ENCODE data around the gene RANGAP1.

RANGAP1 gene

DNA sequence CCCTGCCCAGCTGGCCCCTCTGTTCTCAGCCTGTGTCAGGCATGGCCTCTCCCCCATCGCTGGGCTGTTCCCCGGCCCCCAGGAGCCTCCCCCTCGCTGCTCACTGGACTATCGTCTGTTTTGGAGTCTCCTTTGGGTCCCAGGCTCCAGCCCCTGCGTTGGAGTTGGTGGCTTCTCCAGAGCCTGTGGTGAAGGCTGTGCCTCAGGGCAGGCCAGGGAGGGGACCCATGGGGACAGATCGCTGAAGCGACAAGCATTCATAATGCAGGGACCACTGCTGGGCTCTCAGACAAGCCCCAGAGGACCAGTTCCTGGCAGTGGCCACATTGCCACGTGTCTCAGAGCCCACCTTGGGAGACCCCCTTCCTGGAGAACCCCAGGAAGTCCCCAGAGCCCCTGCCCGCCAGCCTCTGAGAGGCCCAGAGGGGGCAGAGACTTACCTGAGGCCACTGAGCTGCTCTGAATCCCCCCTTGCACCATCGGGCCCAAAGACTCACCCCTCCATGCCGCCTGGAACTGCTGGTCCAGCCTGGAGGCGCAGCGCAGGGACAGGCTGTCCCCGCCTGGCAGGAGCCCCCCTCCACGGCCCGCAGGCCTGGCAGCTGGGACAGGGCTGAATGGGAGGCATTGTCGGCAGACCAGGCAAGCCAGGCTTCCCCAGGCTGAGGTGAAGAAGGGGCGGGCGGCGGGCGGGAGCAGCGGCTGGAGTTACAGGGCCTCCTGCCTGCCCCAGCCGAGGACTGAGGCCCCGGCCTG, 45.4 kb downstream of the RANGAP1 start, which contains the start of gene CHADL:
Gene CHADL, minus strand, starts transcription at position 555 of the 756 bp plus-strand sequence. Its CDS starts 50 bp downstream, at position 505.
- FAIRE-seq (no peak), DNase-seq (ENCODE audit: insufficient read length) (no peak)
- TF ChIP-seq TAF1 (IDR thresholded peaks at IDR 0.05; ENCODE audit: borderline replicate concordance, low read depth, low read length) (no peak), POLR2AphosphoS5 (IDR thresholded peaks at IDR 0.05; ENCODE audit: low read depth, low read length) (no peak), POLR2A (IDR thresholded peaks at IDR 0.05; ENCODE audit: low read depth, low read length) (no peak)

DNA sequence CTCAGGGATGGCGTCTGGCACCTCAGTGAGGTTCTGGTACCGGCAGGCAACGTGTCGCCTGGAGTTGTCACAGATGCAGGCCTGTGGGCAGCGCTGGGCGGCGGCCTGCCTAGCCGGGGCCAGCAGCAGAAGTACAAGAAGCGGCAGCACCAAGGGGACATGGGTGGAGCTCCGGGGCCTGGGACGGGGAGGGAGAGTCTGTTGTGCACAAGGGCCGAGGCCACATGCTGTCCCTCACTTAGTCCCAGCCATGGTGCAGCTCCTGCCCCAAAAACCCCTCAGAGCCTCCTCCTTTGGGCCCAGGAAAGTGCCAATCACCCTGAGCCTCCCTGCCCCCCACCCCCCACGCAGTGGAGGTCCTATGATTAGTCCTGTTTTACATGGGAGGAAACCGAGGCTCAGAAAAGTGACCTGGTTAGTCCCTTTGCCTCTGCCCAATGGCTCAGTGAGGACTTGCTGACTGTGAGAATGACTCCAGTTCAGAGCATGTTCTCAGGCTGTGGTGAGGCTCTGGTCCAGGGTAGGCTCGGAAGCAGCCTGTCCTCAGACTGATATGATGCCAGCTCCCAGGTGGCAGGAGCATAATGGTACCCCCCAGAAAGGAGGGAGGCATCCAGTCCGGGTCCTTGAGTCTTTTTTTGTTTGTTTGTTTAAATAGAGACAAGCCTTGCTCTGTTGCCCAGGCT, 46.4 kb downstream of the RANGAP1 start:
- FAIRE-seq (no peak), DNase-seq (ENCODE audit: insufficient read length) (no peak)
- no peak for TF ChIP-seq TAF1 (IDR thresholded peaks at IDR 0.05; ENCODE audit: borderline replicate concordance, low read depth, low read length)
- no peak for TF ChIP-seq POLR2A (IDR thresholded peaks at IDR 0.05; ENCODE audit: low read depth, low read length)
- TF ChIP-seq POLR2AphosphoS5 (IDR thresholded peaks at IDR 0.05; ENCODE audit: low read depth, low read length) = no peak

DNA sequence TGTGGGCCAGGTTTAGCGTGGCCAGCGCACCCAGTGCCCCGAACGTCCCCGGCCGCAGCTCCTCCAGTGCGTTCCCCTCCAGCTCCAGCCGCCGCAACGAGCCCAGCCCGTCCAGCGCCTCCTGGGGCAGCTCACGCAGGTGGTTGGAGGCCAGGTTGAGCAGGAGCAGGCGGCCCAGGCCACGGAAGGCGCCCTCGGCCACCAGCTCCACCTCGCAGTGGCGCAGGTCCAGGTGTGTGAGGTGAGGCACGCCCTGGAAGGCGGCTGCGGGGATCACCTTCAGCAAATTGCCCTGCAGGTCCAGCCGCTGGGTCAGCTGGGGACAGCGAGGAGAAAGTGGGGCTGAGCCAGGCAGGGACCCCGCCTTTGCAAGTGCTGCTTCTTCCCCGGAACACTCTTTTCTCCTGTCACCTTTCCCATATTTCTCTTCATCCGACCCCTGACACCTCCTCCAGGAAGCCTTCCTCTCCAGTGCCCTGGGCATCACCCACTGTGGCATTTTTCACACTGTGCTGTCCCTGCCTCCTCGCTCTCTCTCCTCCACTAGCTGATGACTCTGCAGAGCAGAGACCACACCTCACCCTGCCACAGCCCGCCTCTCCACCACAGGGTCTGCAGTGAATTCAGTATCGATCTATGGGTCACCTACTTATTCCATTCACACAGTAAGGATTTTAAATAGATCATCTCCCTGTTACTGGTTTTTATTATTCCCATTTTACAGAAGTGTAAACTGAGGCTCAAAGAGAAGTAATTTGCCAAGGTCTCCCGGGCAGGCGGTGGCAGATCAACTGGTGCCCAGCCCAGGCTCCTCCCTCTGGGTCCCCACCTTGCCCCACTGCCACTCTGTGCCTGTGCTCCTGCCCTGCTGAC, 47.2 kb downstream of the RANGAP1 start:
- no peak for DNase-seq (ENCODE audit: insufficient read length)
- FAIRE-seq = peak; percentile 9
- TF ChIP-seq POLR2A (IDR thresholded peaks at IDR 0.05; ENCODE audit: low read depth, low read length) = no peak
- TF ChIP-seq TAF1 (IDR thresholded peaks at IDR 0.05; ENCODE audit: borderline replicate concordance, low read depth, low read length) = no peak
- no peak for TF ChIP-seq POLR2AphosphoS5 (IDR thresholded peaks at IDR 0.05; ENCODE audit: low read depth, low read length)

DNA sequence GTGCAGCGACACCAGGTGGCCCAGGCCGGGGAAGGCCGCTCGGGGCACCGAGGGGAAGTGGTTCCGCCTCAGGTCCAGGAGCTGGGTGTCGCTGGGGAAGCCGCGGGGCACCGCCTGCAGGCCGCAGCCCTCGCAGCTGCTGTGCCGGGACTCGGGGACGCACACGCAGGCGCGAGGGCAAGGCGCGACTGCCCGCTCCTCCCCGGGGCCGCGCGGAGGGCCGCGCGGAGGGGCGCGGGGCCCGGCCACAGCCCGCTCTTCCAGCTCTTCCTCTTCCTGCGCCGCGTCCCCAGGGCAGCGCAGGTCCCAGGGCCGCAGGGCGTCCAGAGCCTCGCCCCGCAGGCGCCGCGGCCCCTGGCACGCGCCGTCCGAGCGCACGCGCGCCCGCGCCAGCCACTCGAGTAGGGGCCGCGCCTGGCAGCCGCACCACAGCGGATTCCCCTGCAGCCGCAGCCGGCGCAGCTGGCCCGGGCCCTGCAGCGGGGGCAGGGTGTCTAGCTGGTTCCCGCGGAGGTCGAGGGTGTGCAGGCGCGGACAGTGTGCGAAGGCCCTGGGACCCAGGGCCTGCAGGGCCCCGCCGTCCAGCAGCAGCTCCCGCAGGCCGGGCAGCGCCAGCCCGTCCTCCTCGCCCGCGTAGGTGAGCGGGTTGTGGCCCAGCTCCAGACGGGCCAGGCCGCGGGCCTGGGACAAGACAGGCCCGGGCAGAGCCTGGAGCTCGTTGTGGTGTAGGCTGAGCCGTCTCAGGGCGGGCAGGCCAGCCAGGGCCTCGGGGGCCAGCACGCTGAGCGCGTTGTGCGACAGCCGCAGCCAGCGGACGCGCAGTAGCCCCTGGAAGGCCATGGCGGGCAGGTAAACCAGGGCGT, 48.0 kb downstream of the RANGAP1 start:
- peak; percentile 83 for FAIRE-seq
- TF ChIP-seq TAF1 (IDR thresholded peaks at IDR 0.05; ENCODE audit: borderline replicate concordance, low read depth, low read length) = no peak; the same call in 1 of the 2 replicates
- TF ChIP-seq POLR2AphosphoS5 (IDR thresholded peaks at IDR 0.05; ENCODE audit: low read depth, low read length) = no peak
- no peak; the same call in 1 of the 2 replicates for TF ChIP-seq POLR2A (IDR thresholded peaks at IDR 0.05; ENCODE audit: low read depth, low read length)
- peak; percentile 94 for DNase-seq (ENCODE audit: insufficient read length)

DNA sequence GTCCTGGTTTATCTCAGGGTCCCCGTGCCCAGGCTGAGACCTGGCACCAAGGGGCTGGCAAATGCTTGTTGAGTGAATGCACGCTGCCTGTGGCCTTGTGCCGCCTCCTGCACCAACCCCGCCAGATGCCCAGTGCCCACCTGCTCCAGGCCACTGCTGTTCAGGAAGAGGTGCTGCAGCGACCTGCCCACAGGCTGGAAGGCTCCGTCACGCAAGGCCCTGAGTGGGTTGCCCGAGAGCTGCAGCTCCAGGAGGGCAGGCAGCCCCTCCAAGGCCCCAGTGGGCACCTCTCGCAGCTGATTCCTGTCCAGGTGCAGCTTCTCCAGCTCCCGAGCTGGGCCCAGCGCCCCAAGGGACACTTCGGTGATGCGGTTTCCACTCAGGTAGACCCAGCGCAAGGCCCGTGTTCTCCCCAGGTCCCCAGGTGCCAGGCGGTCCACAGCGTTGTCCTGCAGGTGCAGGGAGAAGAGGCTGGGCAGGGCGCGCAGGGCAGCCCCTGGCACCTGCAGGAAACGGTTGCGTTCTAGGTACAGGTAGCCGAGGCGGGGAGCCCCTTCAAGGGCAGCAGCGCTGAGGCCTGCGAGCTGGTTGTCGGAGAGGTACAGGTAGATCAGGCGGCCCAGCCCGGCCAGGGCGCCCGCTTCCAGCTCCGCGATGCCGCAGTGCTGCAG, 48.8 kb downstream of the RANGAP1 start:
- TF ChIP-seq POLR2A (IDR thresholded peaks at IDR 0.05; ENCODE audit: low read depth, low read length) = no peak
- TF ChIP-seq TAF1 (IDR thresholded peaks at IDR 0.05; ENCODE audit: borderline replicate concordance, low read depth, low read length) = no peak
- TF ChIP-seq POLR2AphosphoS5 (IDR thresholded peaks at IDR 0.05; ENCODE audit: low read depth, low read length) = no peak
- no peak for FAIRE-seq
- DNase-seq (ENCODE audit: insufficient read length) = no peak

DNA sequence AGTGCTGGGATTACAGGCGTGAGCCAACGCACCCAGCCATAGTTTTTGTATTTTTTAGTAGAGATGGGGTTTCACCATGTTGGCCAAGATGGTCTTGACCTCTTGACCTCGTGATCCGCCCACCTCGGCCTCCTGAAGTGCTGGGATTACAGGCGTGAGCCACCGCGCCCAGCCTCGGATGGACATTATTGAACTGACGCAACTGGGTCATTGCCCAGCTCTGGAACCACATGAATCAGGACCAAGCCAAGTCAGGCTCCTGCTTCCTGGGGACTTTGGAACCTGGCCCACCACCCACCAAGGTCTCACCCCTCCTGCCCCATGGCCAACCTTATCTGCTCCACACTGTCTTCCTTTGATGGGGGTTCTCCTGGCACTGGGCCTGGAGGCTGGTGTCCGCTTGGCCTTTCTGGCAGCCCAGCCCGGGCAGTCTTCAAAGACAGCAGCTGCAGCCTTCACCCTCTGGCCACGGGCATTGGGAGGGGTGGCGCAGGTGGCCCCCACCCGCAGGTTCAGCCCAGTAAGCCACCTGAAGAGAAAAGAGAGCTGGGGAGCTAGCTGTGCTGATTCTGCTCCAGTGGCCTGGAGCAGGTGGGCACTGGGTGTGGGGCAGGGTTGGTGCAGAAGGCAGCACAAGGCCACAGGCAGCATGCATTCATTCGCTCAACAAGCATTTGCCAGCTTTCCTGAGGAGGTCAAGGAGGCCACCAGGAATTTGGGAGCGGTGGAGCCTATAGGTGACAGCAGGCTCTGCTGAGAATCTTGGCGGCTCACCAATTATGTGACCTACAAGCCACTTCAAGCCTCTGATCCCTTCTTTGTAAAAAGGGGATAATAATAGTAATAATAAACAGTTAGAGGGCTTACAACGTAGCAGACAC, 50.9 kb downstream of the RANGAP1 start:
- no peak for TF ChIP-seq POLR2AphosphoS5 (IDR thresholded peaks at IDR 0.05; ENCODE audit: low read depth, low read length)
- no peak for TF ChIP-seq POLR2A (IDR thresholded peaks at IDR 0.05; ENCODE audit: low read depth, low read length)
- no peak for TF ChIP-seq TAF1 (IDR thresholded peaks at IDR 0.05; ENCODE audit: borderline replicate concordance, low read depth, low read length)
- no peak for FAIRE-seq
- no peak for DNase-seq (ENCODE audit: insufficient read length)

DNA sequence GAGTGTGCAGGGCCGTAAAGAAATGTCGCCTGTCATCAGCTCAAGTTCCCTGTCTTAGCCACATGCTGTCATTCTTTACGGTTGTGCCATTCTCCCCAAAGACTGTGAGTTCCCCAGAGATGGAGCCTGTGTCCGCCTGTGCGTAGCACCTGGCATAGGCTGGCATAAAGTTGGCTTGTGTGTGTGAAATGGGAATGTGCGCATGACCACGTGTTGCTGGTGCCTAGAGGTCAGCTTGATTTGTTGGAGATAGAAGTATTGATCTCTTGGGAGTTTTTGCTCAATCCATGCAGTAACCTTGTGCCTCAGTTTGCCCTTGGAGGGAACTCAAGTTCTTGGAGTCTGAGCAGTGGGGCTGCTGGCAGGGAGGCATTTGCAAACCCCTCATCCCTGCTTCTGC, 54.6 kb downstream of the RANGAP1 start:
- no peak for DNase-seq (ENCODE audit: insufficient read length)
- no peak for TF ChIP-seq TAF1 (IDR thresholded peaks at IDR 0.05; ENCODE audit: borderline replicate concordance, low read depth, low read length)
- TF ChIP-seq POLR2AphosphoS5 (IDR thresholded peaks at IDR 0.05; ENCODE audit: low read depth, low read length) = no peak
- TF ChIP-seq POLR2A (IDR thresholded peaks at IDR 0.05; ENCODE audit: low read depth, low read length) = no peak
- no peak for FAIRE-seq

DNA sequence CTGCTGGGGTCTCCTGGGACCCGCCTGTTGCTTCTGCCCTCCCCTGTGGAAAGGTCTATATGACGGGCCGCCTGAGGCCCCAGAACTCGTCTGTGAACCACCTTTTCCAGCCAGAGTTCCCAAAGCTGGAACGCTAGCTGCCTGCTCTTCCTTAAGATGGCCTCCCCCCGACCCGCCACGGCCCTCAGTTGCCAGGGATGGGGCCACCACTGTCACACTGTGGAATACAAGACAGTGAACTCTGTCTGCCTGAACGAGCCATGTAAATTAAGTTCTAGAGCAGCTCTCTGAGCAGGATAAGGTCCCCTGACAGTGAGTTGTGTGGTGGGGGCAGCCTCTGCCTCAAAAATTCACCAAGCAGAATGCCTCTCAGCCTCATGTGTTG, 55.6 kb downstream of the RANGAP1 start:
- TF ChIP-seq POLR2A (IDR thresholded peaks at IDR 0.05; ENCODE audit: low read depth, low read length) = no peak
- DNase-seq (ENCODE audit: insufficient read length) = no peak
- no peak for FAIRE-seq

DNA sequence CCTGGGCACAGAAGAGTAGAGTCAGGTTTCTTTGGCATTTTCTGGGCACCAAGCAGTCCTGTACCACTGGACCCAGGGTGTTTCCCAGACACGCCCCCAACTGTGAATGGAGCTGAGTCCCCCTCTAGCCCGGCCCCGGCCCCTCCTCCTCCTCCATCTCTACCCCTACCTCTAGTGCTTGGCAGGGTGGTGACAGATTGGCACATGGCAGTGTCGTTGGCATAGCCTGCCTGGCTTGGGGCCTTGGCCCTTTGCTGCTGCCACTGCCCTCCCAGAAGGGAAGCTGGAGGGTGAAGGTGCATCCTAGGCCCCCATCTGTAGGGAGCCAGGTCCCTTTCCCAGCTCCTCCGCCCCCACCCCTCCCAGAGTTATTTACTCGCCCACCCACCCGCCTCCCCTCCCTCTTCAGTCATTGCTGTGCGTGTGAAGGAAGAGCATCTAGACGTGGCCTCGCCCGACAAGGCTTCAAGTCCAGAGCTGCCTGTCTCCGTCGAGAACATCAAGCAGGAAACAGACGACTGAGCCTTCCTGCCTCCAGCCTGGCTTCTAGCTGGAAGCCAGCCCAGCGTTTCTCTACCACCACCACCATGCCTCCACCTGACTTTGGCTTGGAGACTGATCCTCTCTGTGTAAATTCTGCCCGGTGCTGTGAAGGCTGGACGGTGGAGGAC, 56.1 kb downstream of the RANGAP1 start:
- TF ChIP-seq POLR2AphosphoS5 (IDR thresholded peaks at IDR 0.05; ENCODE audit: low read depth, low read length) (no peak), TAF1 (IDR thresholded peaks at IDR 0.05; ENCODE audit: borderline replicate concordance, low read depth, low read length) (no peak), POLR2A (IDR thresholded peaks at IDR 0.05; ENCODE audit: low read depth, low read length) (no peak)
- no peak for DNase-seq (ENCODE audit: insufficient read length)
- FAIRE-seq = no peak

All from GM12892 (cell line).